ENCODE measurements around the gene TNNC1.

DNA sequence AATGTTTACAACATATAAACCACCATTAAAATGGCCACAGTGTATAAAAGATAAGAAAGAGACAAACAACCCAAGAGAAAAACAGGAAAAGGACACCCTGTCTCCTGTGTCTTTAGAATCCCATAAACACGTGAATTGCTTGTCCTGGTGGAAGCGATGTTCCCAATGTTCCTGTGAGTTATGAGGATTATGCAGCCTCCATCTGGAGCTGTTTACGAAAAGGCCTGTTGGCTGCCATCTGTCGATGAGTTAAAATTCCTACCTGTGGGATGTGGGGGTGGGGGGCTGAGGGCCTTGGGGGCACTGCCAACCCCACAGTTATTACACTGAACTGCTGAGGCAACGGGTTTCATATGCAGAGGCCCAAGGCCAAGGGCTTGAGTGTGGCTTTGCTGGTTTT, 15.2 kb upstream of the TNNC1 start:
- TF ChIP-seq CTCF (conservative IDR thresholded peaks at IDR 0.05; ENCODE audit: low read depth, low read length) (no peak), EZH2 (IDR thresholded peaks at IDR 0.05; ENCODE audit: borderline replicate concordance, low read depth, low read length, poor library complexity, severe bottlenecking) (no peak)

Data from A673 (cell line).